ENCODE results near the gene OPALIN. TPM values are rescaled to one million over a fixed set of nuclear protein-coding genes. Genes with fewer than 3 reads are reported as not detected.

OPALIN gene
- total and polyA plus RNA-seq, 10 of the 15 experiments (the other 5 are each of a cell fraction or from before 2014, with no cell fraction given): not detected

GRCh38 chr10:96400465-96400864, 41.7 kb upstream of the OPALIN start:
- Histone ChIP-seq H3K27me3 (replicated peaks in 1 of 2; ENCODE audit: control insufficient read depth in 2 of 2, insufficient read depth in 2 of 2, low read length in 1 of 2) (peaks cover 3 to 4% of the 10 kb centered on the region in 2 experiments; a peak in 3 of 4 replicates), H2AFZ (ENCODE audit: control insufficient read depth, low read depth, low read length) (no peak overlapping the region), H3K4me3 (no peak overlapping the region), H3K4me1 (ENCODE audit: control insufficient read depth, insufficient read depth, low read length) (no peaks in the 10 kb centered on the region), H3K9ac (ENCODE audit: control insufficient read depth, insufficient read depth, low read length) (no peak overlapping the region), H4K20me1 (ENCODE audit: control insufficient read depth, insufficient read depth) (no peaks in the 10 kb centered on the region), H3K27ac (ENCODE audit: control insufficient read depth, insufficient read depth) (no peak overlapping the region), H3K4me2 (ENCODE audit: control insufficient read depth, insufficient read depth) (no peak overlapping the region), H3K9me3 (replicated peaks; ENCODE audit: control insufficient read depth, insufficient read depth, low read length) (no peaks in the 10 kb centered on the region), H3K79me2 (ENCODE audit: control insufficient read depth, insufficient read depth, low read length) (no peaks in the 10 kb centered on the region), H3K36me3 (ENCODE audit: control insufficient read depth in 2 of 2, insufficient read depth in 2 of 2, low read length in 1 of 2) (no peaks in the 10 kb centered on the region)
- in situ Hi-C loops (cut with MboI) (loop anchor here (5.0 kb wide), 1 partner anchor 1297 kb away; no protein-coding TSS in a partner anchor), intact Hi-C loops (cut with micrococcal nuclease; ENCODE audit: unreplicated experiment) (no loop called here)
- ChIA-PET CTCF (no interaction called here), SMC1A (ENCODE audit: uncharacterized antibody, unreplicated experiment) (no interaction called here), POLR2A (no interaction called here), RAD21 (ENCODE audit: unreplicated experiment) (no interaction called here)
- BruUV-seq (replicated peaks): no TSS peak
- FAIRE-seq (no peak), DNase-seq (ENCODE audit: low read depth, low spot score) (no peak), ATAC-seq (no peak)
- TF ChIP-seq MYB (IDR thresholded peaks at IDR 0.05; ENCODE audit: borderline replicate concordance, low read depth, low read length) (no peak), BRCA1 (IDR thresholded peaks at IDR 0.05; ENCODE audit: low read depth, low read length) (no peak), PAX5 (IDR thresholded peaks at IDR 0.05; ENCODE audit: borderline replicate concordance, low read depth, low read length) (no peak), RB1 (IDR thresholded peaks at IDR 0.05; ENCODE audit: borderline replicate concordance) (no peak), PAX8 (IDR thresholded peaks at IDR 0.05) (no peak), ZNF217 (IDR thresholded peaks at IDR 0.05) (no peak), ZBTB11 (CRISPR knock-in tag; IDR thresholded peaks at IDR 0.05) (no peak), YY1 (IDR thresholded peaks at IDR 0.05; ENCODE audit: low read depth, low read length) (no peak), SIX5 (IDR thresholded peaks at IDR 0.05; ENCODE audit: low read depth, low read length, severe bottlenecking) (no peak), CREM (IDR thresholded peaks at IDR 0.05; ENCODE audit: low read depth) (no peak), ATF7 (IDR thresholded peaks at IDR 0.05; ENCODE audit: low read depth) (no peak), EGR1 (IDR thresholded peaks at IDR 0.05; ENCODE audit: borderline replicate concordance in 1 of 2, low read depth in 2 of 2, low read length in 2 of 2) (no peak), JUNB (IDR thresholded peaks at IDR 0.05) (no peak), GABPA (IDR thresholded peaks at IDR 0.05; ENCODE audit: low read depth) (no peak), IRF4 (IDR thresholded peaks at IDR 0.05; ENCODE audit: low read depth, low read length) (no peak), PRDM15 (CRISPR knock-in tag; IDR thresholded peaks at IDR 0.05) (no peak), TAF1 (IDR thresholded peaks at IDR 0.05; ENCODE audit: borderline replicate concordance, low read depth, low read length) (no peak)
- WGBS (ENCODE audit: insufficient coverage, insufficient replicate concordance, low lambda C conversion rate, missing lambda C conversion rate): 50% methylated on average over 3 of the region's 3 CpGs

Measured in GM12878 (cell line).